Stimulated activated CD8-positive, alpha-beta memory T cell treated with anti-CD3 and anti-CD28 coated beads, Interleukin-12 subunit alpha, Interleukin-12 subunit beta, amount 100 ng/mL, for 4 hours (primary cell): Measurements from ENCODE around the gene TMEM183A.
"Not testable (repeated sequence)": the region's sequence is repeated elsewhere in the genome, so short reads cannot be mapped to it uniquely, and the experiment has no call there.

Experiments used
- DNase-seq: peaks from one replicate; pipeline ENCODE4 v3.0.0-alpha.2; 2020; ENCODE audit warnings: low read depth

Gene TMEM183A

GRCh38 chr1:203006948-203007871, at the start of gene TMEM183A:
Gene TMEM183A (plus strand): TSS chr1:203007374. CDS start chr1:203007466, 92 bp downstream.
- peak; percentile 92 for DNase-seq

GRCh38 chr1:202957733-202958543, 49.2 kb upstream of the TMEM183A start, which contains the start of gene ADIPOR1:
Gene ADIPOR1 (minus strand): TSS chr1:202958312. CDS start chr1:202951070, 7,242 bp downstream.
- peak; percentile 90 for DNase-seq

GRCh38 chr1:202958544-202959275, 48.5 kb upstream of the TMEM183A start:
- no peak for DNase-seq

GRCh38 chr1:202959276-202959620, 47.9 kb upstream of the TMEM183A start:
- no peak for DNase-seq

GRCh38 chr1:202961220-202961880, 45.8 kb upstream of the TMEM183A start:
- no peak for DNase-seq

- DNase-seq = no peak
Measured at GRCh38 chr1:202964791-202965410, 42.3 kb upstream of the TMEM183A start.

GRCh38 chr1:202965422-202965821, 41.8 kb upstream of the TMEM183A start:
- DNase-seq = no peak

- DNase-seq = no peak
Measured at GRCh38 chr1:202966006-202966898, 40.9 kb upstream of the TMEM183A start.

GRCh38 chr1:202967684-202968281, 39.4 kb upstream of the TMEM183A start:
- no peak for DNase-seq

- DNase-seq = no peak
Measured at GRCh38 chr1:202968351-202968750, 38.8 kb upstream of the TMEM183A start.

- no peak for DNase-seq
Measured at GRCh38 chr1:202968895-202969295, 38.3 kb upstream of the TMEM183A start.

- DNase-seq = no peak
Measured at GRCh38 chr1:202972046-202972445, 35.1 kb upstream of the TMEM183A start.

- DNase-seq = no peak
Measured at GRCh38 chr1:202974856-202975255, 32.3 kb upstream of the TMEM183A start.

- DNase-seq = no peak
Measured at GRCh38 chr1:202976633-202977032, 30.5 kb upstream of the TMEM183A start.

GRCh38 chr1:202979459-202979858, 27.7 kb upstream of the TMEM183A start:
- DNase-seq = no peak

GRCh38 chr1:202981939-202982338, 25.2 kb upstream of the TMEM183A start:
- no peak for DNase-seq

GRCh38 chr1:202982715-202983430, 24.3 kb upstream of the TMEM183A start:
- DNase-seq = no peak

GRCh38 chr1:202986120-202986519, 21.1 kb upstream of the TMEM183A start:
- DNase-seq = not testable (repeated sequence)

- DNase-seq = no peak
Measured at GRCh38 chr1:202987255-202987654, 19.9 kb upstream of the TMEM183A start.
